ENCODE results near the gene CMAS.
"Not testable (repeated sequence)": the region's sequence is repeated elsewhere in the genome, so short reads cannot be mapped to it uniquely, and the experiment has no call there.

CMAS gene

GRCh38 chr12:22099062-22099461, 53.0 kb downstream of the CMAS start:
- not testable (repeated sequence) for H3K27me3 Mint-ChIP-seq

GRCh38 chr12:22100958-22101748, 55.1 kb downstream of the CMAS start:
- Mint-ChIP-seq H3K4me3 (no peak overlapping the region), H3K4me1 (peaks cover 6% of the 10 kb centered on the region), H3K36me3 (ENCODE audit: insufficient read depth) (no peaks in the 10 kb centered on the region), H3K9me3 (no peaks in the 10 kb centered on the region), H3K27ac (ENCODE audit: low read depth) (no peak overlapping the region), H3K27me3 (no peaks in the 10 kb centered on the region)
- DNase-seq (ENCODE audit: low spot score in 2 of 2), result peak in 1 of 2 donors; percentile 34
- peak; percentile 62 for ATAC-seq (replicated peaks; ENCODE audit: extremely low read depth, poor library complexity, severe bottlenecking)

More at GRCh38 chr12:22099062-22099461, 53.0 kb downstream of the CMAS start:
- H3K4me1 Mint-ChIP-seq; H3K9me3 Mint-ChIP-seq; H3K4me3 Mint-ChIP-seq; ATAC-seq (replicated peaks; ENCODE audit: extremely low read depth, poor library complexity, severe bottlenecking); DNase-seq (ENCODE audit: low spot score in 2 of 2); H3K36me3 Mint-ChIP-seq (ENCODE audit: insufficient read depth); H3K27ac Mint-ChIP-seq (ENCODE audit: low read depth): not testable (repeated sequence)

GRCh38 chr12:22101749-22102243, 55.8 kb downstream of the CMAS start:
- Mint-ChIP-seq H3K9me3 (no peaks in the 10 kb centered on the region), H3K36me3 (ENCODE audit: insufficient read depth) (no peaks in the 10 kb centered on the region), H3K27ac (ENCODE audit: low read depth) (no peak overlapping the region), H3K27me3 (no peaks in the 10 kb centered on the region), H3K4me3 (no peak overlapping the region), H3K4me1 (peaks cover 6% of the 10 kb centered on the region)
- no peak for ATAC-seq (replicated peaks; ENCODE audit: extremely low read depth, poor library complexity, severe bottlenecking)
- DNase-seq (ENCODE audit: low spot score in 2 of 2), result no peak

- peaks cover 6% of the 10 kb centered on the region for H3K4me1 Mint-ChIP-seq
- no peaks in the 10 kb centered on the region for H3K9me3 Mint-ChIP-seq
- H3K36me3 Mint-ChIP-seq (ENCODE audit: insufficient read depth), result no peaks in the 10 kb centered on the region
- no peak overlapping the region for H3K4me3 Mint-ChIP-seq
- H3K27me3 Mint-ChIP-seq, result no peaks in the 10 kb centered on the region
- H3K27ac Mint-ChIP-seq (ENCODE audit: low read depth), result no peak overlapping the region
- no peak for ATAC-seq (replicated peaks; ENCODE audit: extremely low read depth, poor library complexity, severe bottlenecking)
- DNase-seq (ENCODE audit: low spot score in 2 of 2), result no peak
Measured at GRCh38 chr12:22103418-22103817, 57.4 kb downstream of the CMAS start.

GRCh38 chr12:22105542-22105941, 59.5 kb downstream of the CMAS start:
- H3K4me1 Mint-ChIP-seq, result peaks cover 6% of the 10 kb centered on the region
- no peak for DNase-seq (ENCODE audit: low spot score in 2 of 2)

GRCh38 chr12:22110176-22110575, 64.2 kb downstream of the CMAS start:
- H3K27me3 Mint-ChIP-seq, result no peaks in the 10 kb centered on the region
- no peak overlapping the region for H3K4me3 Mint-ChIP-seq
- no peaks in the 10 kb centered on the region for H3K36me3 Mint-ChIP-seq (ENCODE audit: insufficient read depth)
- DNase-seq (ENCODE audit: low spot score in 2 of 2) (no peak), ATAC-seq (replicated peaks; ENCODE audit: extremely low read depth, poor library complexity, severe bottlenecking) (no peak)
- no peaks in the 10 kb centered on the region for H3K9me3 Mint-ChIP-seq
- no peak overlapping the region for H3K27ac Mint-ChIP-seq (ENCODE audit: low read depth)
- no peaks in the 10 kb centered on the region for H3K4me1 Mint-ChIP-seq

More at GRCh38 chr12:22105542-22105941, 59.5 kb downstream of the CMAS start:
- Mint-ChIP-seq H3K4me3 (no peak overlapping the region), H3K9me3 (no peaks in the 10 kb centered on the region), H3K36me3 (ENCODE audit: insufficient read depth) (no peaks in the 10 kb centered on the region), H3K27ac (ENCODE audit: low read depth) (no peak overlapping the region), H3K27me3 (no peaks in the 10 kb centered on the region)
- no peak for ATAC-seq (replicated peaks; ENCODE audit: extremely low read depth, poor library complexity, severe bottlenecking)

Measured in central memory CD8-positive, alpha-beta T cell (primary cell).